GM19099 (cell line): ENCODE results near the gene CAP2.

ENCODE experiments used
- POLR2A ChIP-seq: IDR thresholded peaks from 3 replicates; pipeline ENCODE4 v1.6.1; 2011; ENCODE audit warnings: low read depth; ENCODE audit not compliant: insufficient read length; ENCODE audit errors: extremely low read depth

CAP2 gene

DNA sequence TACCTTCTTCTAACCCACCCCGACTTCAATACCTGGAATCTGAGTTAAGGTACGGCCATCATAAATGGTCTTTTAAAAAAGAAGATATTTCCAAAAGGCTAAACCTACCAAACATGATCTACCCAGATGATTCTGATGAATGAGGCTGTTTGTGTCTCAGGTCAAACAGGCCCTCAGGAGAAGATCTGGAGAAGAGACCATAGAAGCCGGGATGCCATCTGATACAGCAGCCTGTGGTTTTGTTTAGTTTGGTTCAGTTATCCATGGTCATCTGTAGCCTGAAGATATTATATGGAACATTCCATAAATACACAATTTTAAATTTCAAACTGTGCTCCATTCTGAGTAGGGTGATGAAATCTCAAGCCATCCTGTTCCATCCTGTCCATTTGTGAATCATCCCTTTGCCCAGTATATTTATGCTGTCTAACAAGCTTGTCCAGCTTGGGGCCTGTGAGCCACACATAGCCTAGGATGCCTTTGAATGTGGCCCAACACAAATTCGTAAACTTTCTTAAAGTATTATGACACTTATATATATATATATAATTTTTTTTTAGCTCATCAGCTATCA, 4.0 kb upstream of the CAP2 start:
- no peak for TF ChIP-seq POLR2A

DNA sequence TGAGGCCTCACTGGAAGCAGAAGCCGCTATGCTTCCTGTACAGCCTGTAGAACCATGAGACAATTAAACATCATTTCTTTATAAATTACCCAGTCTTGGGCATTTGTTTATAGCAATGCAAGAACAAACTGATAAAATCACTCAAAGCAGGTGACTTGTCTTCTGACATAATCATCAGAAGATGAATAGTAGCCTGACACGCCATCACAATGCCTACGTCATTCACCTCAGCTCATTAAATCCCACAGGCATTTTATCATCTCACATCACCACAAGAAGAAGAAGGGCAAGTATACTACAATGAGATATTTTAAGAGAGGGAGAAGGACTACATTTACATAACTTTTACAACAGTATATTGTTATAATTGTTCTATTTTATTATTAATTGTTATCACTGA, 3.1 kb upstream of the CAP2 start:
- TF ChIP-seq POLR2A, result no peak

DNA sequence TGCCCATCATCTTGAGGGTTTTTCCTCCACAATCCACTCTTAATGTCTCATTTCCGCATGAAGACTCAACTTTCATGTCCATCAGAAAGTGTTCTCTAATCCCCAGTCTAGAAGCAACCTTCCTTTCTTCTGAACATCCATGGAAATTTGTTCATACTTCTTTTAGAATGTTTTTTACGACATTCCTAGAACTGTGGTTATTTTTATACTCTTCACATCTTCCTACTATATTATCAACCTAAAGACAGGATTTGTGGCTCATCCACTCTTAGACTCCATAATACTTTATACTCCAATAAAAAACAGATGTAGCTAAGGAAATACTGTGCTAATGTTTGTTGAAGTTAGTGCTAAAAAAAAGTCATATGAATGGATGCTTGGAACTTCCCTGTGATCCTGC, 1.4 kb upstream of the CAP2 start:
- TF ChIP-seq POLR2A, result no peak

DNA sequence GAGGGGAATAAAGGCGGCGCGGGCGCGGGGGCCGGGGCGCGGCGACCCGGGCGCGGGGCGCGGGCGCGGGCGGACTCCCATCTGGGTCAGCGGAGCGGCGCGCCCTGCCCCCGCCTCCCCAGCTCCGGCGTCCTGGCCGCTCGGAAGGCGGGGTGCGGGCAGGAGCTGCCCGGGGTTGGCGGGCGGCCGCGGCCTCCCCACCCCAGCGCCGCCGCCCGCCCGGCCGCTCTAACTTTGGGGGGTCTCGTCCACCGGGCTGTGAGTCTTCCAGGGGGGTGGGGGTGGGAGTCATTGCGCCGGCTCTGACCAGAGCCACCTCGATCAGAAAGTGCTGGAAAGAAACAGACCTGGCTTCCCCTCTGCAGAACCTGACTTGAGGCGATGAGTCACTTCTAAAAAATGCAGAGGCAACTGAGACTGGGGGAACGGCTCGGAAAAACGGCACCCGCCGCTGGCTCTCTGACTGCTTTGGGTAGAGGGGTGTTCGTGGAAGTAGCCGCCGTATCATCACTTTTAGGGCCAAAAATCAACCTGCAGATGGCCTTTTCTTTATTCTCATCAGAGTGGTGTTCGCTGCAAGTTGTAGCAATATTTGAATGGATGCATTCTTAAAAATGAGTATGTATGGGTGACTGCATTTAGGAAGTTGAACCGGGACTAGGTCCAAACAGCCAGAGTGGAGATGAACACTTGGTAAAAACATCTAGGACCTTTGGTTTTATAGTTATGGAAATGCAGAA, 667 bp downstream of the CAP2 start:
- TF ChIP-seq POLR2A, result no peak

DNA sequence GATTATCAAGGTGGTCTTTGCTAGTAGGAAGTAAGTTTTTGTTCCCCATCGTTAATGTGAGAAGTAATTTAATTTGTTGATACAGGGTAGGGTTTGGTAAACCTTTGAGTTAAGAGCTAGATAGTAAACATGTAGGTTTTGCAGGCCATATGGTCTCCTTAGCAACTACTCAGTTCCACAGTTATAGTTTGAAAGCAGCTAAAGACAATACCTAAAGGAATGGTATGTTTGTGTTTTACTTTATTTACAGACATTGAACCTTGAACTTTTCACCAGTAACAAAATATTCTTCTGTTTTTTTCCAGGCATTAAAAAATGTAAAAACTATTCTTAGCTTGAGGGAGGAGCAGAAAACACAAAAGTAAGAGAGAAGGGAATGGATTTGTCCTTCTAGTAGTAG, 1.7 kb downstream of the CAP2 start:
- TF ChIP-seq POLR2A, result no peak

DNA sequence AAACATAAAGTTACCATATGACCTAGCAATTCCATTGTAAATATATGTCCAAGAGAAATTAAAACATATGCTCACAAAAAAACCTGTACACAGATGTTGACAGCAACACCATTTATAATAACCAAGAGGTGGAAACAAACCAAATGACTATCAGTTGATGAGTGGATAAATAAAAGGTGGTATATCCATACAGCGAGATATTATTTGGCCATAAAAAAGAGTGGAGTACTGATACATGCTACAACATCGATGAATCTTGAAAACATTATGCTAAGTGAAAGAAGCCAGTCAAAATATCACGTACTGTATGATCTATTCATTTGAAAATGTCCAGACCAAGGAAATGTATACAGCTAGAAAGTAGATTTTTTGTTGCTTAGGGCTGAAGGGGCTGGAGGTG, 2.9 kb downstream of the CAP2 start:
- TF ChIP-seq POLR2A, result no peak

DNA sequence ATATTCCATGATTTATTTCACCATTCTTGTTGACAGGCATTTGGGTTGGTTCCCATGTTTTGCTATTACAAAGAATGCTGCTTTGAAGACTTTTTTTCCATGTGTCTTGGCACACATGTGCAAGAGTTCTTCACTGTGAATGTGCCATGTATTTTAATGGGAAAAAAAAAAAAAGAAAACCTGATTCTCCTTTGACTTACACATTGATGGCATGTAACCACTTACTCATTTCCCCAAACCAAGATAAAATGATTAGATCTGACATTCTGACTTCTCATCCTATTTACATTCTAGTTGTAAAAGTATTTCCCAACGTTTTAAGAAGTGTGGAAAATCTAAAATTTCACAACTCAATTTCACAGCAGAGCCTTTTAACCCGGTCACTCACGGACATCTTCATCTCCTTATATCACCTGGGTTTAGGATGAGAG, 4.4 kb downstream of the CAP2 start:
- TF ChIP-seq POLR2A, result no peak

DNA sequence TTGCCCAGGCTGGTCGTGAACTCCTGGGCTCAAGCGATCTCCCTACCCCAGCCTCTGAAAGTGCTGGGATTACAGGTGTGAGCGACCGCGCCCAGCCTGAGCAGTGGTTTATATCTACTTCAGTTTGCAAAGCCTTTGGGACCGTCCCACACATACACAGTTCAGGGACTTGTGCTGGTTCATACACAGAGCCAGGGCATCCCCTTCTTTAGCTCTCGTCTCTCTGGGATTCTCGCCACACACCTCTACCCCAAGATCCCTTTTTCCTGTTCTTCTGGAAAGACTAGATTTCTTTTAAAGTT, 12.5 kb downstream of the CAP2 start:
- TF ChIP-seq POLR2A, result no peak

DNA sequence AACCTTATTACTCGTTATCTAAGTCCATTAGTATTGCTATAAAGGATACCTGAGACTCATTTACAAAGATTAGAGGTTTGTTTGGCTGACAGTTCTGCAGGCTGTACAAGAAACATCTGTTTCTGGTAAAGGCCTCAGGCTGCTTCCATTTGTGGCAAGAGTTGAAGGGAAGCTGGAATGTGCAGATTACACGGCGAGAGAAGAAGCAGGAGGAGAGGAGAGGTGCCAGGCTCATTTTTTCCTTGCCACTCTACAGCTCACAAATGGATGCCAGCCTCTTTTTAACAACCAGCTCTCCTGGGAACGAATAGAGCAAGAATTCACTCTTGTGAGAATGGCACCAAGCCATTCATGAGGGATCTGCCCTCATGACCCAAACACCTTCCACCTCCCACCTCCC, 14.7 kb downstream of the CAP2 start:
- TF ChIP-seq POLR2A, result no peak

DNA sequence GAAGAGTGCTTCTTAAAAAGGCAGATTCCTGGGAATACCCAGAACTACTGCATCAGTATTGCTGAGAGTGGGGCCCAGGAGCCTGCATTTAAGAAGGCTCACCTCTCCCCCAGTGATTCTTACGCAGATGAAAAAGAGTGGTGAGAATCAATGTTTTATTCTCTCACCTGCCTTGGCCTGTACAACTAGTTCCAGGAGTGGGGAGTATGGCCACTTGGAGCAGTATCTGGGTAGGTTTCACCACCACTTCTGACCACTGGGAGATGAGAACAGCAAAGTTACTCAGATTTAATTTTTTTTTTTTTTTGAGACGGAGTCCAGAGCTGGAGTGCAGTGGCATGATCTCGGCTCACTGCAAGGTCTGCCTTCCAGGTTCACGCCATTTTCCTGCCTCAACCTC, 16.9 kb downstream of the CAP2 start:
- no peak for TF ChIP-seq POLR2A

DNA sequence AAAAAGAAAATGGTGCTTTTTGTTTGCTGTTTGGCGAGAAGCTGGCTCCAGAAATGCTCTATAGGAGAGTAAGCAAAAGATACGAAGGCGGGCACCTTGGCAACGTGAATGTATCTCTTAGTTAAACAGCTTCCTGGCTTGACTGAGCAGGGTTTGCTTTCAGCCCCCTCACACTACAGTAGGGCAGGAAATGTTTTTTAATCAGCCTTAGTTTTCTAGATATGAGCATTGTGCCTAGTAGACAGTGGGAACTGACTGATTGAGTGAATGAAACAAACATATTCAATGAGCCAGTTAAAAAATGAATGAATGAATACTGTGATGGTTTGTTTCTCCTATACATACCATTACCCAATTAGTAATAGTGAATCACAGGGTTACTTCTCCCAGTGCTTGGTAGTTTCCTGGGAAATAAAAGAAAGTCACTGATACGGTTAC, 19.9 kb downstream of the CAP2 start:
- TF ChIP-seq POLR2A, result no peak

DNA sequence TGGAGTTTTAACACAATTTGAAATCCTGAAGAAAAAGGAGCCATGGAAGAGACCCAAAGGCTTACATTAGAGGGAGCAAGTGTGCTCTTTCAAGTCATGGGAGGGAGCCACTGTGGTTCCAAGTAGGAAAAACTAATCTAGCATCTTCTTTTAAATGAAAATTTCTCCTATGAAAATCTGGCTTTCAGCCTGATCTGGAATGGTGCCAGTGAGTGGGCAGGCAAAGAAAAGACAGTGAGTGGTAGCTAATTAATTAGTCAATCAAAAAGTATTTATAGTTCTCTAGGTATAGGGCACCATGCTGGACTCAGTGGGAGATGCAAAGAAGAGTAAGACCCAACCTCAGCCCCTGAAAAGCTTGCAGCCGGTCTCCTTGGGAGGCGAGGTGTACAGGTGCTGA, 21.9 kb downstream of the CAP2 start:
- TF ChIP-seq POLR2A, result no peak

DNA sequence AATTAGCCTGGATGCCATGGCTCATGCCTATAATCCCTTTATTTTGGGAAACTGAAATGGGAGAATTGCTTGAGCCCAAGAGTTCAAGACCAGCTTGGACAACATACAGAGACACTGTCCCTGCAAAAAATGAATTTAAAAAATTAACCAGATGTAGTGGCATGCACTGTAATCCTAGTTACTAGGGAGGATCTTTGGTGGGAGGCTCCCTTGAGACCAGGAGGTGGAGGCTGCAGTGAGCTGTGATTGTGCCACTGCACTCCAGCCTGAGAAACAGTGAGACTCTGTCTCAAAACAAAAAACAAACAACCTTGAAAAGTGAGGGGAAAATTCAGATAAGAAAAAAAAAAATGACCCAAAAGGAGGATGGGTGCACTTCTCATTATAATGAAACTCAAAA, 23.4 kb downstream of the CAP2 start:
- no peak for TF ChIP-seq POLR2A

DNA sequence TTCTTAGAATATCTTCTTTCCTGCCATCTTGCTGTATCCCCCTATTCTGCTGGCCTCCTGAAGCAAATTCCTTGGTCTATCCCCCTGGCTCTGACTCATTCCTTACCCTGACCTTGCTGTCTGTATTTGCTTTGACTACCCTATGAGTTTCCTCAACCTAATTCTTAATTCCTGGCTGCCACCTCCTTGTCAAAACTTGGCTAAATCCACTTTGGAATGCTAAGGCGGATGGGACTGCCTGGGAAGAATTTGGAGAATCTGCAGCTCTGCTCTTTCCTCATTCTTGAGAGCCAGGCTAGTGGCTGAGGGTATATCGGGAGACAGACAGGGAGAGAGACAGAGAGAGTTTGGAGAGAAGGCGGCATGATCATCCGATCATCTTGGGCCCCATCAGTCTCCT, 24.4 kb downstream of the CAP2 start:
- TF ChIP-seq POLR2A, result no peak

DNA sequence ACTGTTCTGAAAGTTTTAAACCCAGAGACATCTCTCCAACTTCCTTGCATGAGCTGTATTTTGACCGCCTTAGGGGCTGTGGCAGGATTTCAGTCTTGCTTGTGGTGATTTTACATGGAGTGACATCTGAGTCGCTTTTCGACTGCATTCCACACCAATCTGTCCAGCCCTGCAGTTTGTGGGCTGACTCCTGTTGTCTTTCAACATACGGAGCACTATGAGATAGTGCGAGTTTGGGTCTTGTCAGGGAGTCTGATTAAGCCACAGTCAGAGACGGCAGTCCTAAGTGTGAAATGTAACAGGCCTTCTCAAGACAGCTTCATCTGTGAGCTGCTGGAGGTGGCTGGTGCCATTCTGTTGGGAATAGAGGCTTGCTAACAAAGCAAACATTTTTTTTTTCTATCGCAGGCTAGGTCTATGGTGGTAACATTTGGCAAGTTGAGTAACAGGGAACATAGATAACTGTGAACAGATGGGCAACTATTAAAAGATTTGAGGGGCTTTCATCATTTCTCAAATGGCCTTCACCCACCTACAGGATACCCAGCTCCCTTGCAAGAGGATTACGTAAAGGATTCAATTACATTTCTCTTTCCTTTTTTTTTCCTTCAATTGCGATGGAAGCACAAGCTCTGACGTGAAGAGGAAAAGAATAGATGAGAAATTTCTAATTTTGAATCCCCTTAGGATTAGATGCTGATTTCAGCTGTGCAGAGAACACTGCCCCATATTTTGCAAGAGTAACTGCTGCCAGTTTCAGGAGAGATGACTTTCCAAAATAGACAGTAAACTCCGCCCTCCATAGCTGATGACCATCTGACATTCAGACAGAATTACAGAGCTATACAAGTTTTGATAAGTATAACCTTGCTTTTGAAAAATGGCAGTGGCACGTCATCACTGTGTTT, 25.1 kb downstream of the CAP2 start:
- no peak for TF ChIP-seq POLR2A

DNA sequence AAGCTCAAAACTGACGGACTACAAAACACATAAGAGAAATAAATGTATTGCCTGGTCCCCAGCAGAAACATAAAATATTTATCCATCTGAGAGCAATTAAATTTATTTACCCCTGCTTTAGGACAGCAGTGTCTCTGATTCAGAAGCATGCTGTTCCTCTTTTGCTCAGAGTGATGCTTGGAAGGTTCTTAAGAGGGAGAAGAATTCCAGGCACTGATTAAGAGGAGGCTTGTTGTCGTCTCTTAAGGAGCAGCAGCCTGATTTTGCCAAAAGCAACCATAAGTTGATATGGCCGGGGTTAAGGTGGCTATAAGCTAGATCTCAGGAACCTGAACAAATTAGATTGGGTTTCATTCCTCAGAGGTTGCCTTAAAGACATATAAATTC, 25.8 kb downstream of the CAP2 start:
- no peak for TF ChIP-seq POLR2A
